Activated T-cell treated with anti-CD3 and anti-CD28 coated beads for 4 hours (primary cell): ENCODE results near the gene NDC1.
"Not testable (repeated sequence)": the region's sequence is repeated elsewhere in the genome, so short reads cannot be mapped to it uniquely, and the experiment has no call there.

Experiments
- DNase-seq: peaks from one replicate; pipeline ENCODE4 v3.0.0-alpha.2; 2020

NDC1 gene

DNA sequence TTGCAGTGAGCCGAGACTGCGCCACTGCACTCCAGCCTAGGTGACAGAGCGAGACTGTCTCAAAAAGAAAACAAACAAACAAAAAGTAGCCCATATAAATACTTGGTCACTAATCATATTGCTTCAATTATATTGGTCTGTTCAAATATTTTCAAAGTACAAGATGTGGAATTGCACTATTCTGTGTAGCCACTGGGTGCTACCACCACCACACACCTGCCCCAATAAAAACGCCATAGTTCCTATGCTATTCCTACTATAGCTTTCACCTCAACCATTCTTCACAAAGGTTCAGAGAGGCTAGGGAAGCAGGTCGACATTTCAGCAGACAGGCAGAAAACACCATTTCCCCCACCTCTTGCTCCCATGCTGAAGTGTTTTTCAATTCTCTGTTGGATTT lies 16.7 kb downstream of the NDC1 start:
- DNase-seq: no peak

- DNase-seq: no peak
These were observed 18.7 kb downstream of the NDC1 start for GRCh38 chr1:53819387-53819786.

GRCh38 chr1:53816584-53816983 lies 21.5 kb downstream of the NDC1 start:
- not testable (repeated sequence) for DNase-seq

DNA sequence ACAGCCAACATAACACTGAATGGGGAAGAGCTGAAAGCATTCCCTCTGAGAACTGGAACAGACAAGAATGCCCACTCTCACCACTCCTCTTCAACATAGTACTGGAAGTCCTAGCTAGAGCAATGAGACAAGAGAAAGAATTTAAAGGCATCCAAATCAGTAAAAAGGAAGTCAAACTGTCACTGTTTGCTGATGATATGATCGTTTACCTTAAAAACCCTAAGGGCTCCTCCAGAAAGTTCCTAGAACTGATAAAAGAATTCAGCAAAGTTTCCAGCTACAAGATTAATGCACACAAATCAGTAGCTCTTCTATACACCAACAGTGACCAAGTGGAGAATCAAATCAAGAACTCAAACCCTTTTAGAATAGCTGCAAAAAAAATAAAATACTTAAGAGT lies 22.6 kb downstream of the NDC1 start:
- DNase-seq: not testable (repeated sequence)

GRCh38 chr1:53811414-53811851 lies 26.7 kb downstream of the NDC1 start:
- DNase-seq: no peak

DNA sequence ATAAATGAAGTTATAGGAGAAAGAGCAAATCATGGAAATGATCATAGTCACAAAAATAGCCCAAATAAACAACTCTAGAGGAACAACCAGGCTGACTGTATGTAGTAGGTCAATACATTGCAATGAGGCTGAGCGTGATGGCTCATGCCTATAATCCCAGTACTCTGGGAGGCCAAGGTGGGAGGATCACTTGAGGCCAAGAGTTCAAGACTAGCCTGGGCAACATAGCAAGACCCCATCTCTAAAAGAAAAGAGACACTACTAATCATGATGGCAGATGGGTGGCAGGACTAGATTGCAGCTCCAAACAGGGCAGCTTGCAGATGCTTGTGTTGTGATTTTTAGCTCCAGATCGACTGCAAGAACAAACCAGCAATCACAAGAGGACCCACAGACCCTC lies 27.6 kb downstream of the NDC1 start:
- no peak for DNase-seq

- no peak for DNase-seq
These were observed 28.1 kb downstream of the NDC1 start for GRCh38 chr1:53810007-53810406.

DNA sequence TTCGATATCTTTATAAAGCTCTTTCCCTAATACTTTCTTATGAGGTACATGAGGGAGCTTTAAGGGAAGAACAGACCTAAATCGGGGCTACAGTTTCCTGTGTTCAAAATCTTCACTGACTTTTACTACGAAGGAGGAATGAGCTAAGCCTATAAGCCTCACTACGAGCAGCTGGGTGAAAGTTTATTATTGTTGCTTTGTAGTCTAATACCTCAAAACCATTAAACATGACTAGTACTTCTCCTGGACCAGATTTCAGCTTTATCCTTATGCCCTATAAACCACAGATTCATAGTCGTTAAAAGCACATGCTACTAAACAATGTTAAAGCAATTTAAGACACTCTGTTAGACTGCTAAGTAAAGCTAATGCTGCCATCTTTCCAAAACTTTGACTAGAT lies 30.2 kb downstream of the NDC1 start:
- DNase-seq: no peak

DNA sequence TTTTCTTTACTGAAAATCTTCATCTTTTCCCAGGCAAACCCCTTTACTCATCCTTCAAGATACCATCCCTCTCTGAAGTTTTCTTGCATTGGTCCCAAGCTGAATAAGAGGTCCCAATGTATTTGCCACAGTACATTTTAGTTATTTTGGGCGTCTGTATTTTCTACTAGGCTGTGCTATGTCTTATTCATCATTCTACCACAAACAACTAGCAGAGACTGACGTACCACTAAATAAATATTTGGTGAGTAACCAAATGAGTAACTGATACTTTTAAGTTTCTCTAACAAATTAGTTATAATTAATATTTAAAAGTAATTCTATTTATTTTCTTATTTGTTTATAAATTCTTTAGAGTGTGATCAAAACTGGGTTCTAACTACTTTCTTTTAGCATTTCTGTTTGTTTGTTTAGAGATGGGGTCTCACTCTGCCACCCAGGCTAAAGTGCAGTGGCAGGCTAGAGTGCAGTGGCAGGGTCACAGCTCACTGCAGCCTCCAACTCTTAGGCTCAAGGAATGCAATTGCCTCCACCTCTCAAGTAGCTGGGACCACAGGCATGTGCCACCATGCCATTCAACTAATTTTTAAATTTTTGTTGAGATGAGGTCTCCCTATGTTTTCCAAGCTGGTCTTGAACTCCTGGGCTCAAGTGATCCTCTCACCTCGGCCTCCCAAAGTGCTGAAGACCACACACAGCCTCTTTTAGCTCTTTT lies 33.1 kb downstream of the NDC1 start:
- DNase-seq: no peak

- no peak for DNase-seq
These were observed 33.9 kb downstream of the NDC1 start for GRCh38 chr1:53804181-53804580.

- DNase-seq: no peak
These were observed 37.5 kb downstream of the NDC1 start for GRCh38 chr1:53800621-53801020.

DNA sequence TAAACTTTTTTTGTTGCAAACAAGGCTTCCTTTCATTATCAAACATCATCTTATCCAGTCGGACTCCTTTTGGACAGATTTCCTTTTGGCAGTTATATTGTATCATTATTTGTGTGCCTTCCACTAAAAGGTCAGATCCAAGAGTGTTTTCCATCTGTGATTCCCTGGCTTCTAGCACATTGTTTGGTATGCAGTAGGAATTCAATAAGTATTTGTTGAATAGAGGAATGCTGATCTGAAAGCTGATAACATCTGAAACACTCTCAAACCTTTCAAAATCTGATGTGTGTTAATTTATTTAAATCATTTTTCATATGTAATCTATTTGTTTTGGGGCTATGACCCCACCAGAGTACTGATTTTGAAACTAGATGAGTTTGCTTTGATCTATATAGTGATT lies 39.0 kb downstream of the NDC1 start:
- no peak for DNase-seq

DNA sequence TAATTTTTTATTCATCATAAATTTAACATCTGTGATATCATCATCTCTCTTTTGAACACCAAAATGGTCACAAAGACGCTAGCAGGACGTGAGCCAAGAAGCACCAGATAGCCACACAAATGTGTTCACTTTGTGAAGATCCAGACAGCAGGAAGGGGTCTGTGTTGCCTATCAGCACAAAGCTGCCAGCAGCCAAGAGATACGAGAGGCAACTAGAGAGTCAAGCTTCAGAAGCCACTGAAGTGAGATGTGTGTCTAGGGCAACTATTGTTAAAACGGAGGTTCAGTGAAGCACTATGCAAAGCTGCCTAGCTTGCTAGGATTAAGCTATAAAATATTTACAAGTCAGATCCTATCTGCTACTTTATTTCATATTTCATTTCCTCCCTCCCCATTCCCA lies 45.3 kb downstream of the NDC1 start:
- DNase-seq: no peak

GRCh38 chr1:53787655-53788054 lies 50.4 kb downstream of the NDC1 start:
- DNase-seq: no peak

GRCh38 chr1:53783056-53783455 lies 55.0 kb downstream of the NDC1 start:
- no peak for DNase-seq

DNA sequence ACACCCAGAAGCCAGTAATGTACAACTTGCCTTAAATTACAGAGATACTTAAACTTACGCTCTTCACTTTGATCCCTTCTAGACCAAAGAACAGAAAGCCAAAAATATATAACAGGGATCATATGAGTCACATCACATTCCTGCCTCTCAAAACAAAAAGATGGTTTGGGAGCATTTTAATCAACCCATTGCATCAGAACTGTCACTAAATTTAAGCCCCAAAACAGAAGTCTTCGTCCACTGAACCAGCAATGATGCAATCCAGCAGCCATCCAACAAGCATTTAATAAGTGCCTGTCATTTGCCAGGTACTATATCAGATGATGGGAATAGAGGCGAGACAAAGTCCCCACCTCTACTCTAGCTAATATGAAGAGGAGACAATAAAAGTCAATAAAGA lies 56.4 kb downstream of the NDC1 start:
- DNase-seq: no peak

- DNase-seq: no peak
These were observed 60.8 kb downstream of the NDC1 start for GRCh38 chr1:53777272-53777671.

DNA sequence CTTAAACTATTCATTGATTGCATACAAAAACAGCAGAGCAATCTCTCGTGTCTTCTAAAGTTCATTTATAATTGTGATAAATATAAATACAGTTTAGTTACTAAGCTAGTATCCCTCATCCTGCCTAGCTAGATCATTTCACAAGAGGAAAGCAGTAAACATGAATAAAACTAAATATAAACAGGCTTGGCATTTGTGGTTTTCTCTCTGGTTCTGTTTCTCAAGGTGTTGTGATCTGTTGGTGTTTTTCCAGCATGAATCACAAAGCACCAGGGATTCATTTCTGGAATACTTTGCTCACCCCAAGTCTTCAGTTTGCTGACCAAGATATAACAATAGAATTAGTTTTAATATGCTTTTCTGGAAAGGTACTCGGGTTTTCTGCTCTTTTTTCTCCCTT lies 66.4 kb downstream of the NDC1 start:
- no peak for DNase-seq

- DNase-seq: no peak
These were observed 68.3 kb downstream of the NDC1 start for GRCh38 chr1:53769780-53770179.

DNA sequence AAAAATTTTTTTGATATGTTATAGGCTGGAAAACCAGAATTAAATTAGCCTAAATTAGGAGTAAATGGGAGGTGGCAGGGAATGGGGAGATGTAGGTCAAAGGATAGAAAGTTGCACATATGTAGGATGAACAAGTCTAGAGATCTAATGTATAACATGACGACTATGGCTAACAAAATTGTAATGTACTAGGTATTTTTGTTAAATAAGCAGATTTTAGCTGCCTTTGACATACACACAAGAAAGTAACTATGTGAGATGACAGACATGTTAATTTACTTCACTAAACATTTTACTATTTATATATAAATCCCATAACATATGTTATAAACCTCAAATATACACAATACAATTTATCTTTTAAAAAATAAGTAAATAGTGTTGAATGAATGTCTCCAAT lies 68.9 kb downstream of the NDC1 start:
- DNase-seq: no peak

DNA sequence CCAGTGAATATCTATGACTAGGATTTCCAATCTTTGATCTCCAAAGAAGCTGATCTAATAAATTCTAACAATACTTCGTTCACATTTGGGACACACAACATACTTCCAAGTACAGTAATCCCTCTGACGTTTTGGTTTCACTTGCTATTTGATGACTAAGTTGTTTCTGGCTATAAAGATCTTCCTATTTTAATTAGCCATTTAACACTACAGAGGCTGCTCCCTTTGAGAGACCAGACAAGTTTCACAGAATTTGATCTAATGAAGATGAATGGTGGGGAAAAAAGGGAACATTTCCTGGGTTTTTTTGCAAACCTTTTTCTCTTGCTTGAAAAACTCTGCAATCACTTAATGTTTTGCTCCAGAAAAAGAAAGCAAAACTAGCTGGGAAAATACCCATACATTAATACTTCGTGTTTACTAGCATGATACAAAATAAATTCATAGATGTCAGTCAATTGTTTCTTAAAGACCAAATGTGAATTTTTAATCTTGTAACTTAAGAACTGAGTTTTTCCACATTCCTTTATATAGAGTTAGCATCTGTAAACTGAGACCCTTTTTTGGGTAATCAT lies 71.2 kb downstream of the NDC1 start:
- no peak for DNase-seq

- no peak for DNase-seq
These were observed 71.8 kb downstream of the NDC1 start for GRCh38 chr1:53766194-53766742.

- DNase-seq: no peak
These were observed 72.4 kb downstream of the NDC1 start for GRCh38 chr1:53765657-53766056.

DNA sequence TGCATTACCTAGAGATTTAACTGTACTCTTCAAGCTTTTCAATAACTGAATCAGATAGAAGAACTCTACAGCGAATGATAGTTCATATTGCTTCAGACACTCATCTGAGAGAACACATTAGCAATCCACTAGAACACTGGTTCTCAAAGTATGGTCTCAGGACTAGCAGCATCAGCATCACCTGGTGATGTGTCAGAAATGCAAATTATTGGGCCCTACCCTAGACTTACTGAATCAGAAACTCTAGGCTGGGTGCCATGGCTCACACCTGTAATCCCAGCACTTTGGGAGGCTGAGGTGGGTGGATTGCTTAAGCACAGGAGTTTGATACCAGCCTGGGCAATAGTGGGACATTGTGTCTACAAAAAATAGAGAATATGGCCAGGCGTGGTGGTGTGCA lies 74.2 kb downstream of the NDC1 start:
- no peak for DNase-seq

DNA sequence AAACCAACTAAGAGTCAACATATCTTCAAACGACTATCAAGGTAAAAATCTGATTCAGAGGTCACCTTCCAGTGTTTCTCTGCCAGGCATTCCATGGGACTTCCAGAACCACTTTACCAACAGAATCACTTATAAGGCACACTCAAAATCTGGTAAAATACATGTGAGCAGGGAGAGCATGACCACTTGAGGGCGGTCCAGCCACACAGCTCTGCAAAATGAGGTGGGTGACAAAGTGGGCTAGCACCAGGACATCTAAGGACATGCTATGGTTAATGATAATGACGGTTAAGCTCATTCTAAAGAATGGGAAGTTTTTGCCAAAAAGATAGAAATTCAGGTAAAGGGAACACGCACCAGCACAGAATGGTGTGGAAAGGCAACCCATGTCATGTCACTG lies 74.6 kb downstream of the NDC1 start:
- DNase-seq: no peak
